ENCODE data around the gene GATA3. TPM values are rescaled to one million over a fixed set of nuclear protein-coding genes. Genes with fewer than 3 reads are reported as not detected.

The GATA3 gene
- total RNA-seq, 1 experiment from 2014 or later: not detected

- no peak for DNase-seq (ENCODE audit: low read depth, low spot score)
- in situ Hi-C loops (cut with HindIII; ENCODE audit: low pct_unique_long_range_greater_than_20kb, low sequenced_read_pairs): no loop called here
Observed at GRCh38 chr10:8073691-8074416, 19.4 kb downstream of the GATA3 start.

GRCh38 chr10:8074881-8075280 is 20.4 kb downstream of the GATA3 start:
- DNase-seq (ENCODE audit: low read depth, low spot score): no peak
- in situ Hi-C loops (cut with HindIII; ENCODE audit: low pct_unique_long_range_greater_than_20kb, low sequenced_read_pairs): no loop called here

DNA sequence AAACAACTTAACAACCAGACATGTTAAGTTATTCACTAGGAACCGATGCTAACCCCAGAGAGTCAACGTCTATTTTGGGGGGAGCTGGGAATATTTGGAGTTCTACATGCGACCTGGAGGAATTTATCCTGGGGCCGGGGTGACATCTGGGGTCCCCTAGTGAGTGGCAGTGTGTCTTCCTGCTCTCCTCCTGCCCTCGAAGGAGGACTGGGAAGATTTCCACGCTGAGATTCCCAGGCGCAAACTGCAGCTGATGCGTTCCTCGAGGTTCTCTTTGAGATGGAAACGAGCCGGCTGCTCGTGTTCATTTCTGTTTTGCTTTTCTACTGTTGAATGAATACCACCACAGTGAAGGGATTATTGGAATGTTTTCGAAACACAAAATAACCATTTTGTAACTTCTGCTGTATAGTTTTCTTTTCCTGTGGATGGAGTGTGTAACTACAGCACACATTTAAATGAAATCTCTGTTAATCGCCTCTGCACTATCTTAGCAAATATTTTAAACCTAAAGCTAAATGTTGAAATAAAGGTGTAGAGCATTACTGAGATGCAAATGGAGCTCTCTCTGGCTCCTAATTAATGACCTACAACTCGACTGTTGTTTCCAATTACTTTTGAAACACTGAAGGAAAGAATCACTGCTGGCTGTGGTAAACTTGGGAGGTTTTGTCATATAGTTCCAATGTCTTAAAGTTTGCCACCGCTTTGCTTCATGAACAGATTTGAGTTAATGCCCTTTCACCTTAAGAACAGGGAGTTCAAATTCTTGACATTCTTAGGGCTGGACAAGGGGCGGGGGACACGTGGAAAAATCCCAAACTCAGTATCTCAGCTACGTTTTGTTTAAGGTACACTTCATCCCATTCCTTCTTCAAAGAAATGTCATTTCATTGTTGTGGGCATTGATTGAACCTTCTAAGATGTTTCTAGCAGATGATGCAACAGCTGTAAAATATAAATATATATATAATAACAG is 21.1 kb downstream of the GATA3 start:
- no peak for DNase-seq (ENCODE audit: low read depth, low spot score)
- in situ Hi-C loops (cut with HindIII; ENCODE audit: low pct_unique_long_range_greater_than_20kb, low sequenced_read_pairs): no loop called here

GRCh38 chr10:8076933-8077332 is 22.4 kb downstream of the GATA3 start:
- DNase-seq (ENCODE audit: low read depth, low spot score): no peak
- in situ Hi-C loops (cut with HindIII; ENCODE audit: low pct_unique_long_range_greater_than_20kb, low sequenced_read_pairs): no loop called here

GRCh38 chr10:8078027-8078426 is 23.5 kb downstream of the GATA3 start:
- no peak for DNase-seq (ENCODE audit: low read depth, low spot score)
- in situ Hi-C loops (cut with HindIII; ENCODE audit: low pct_unique_long_range_greater_than_20kb, low sequenced_read_pairs): no loop called here

DNA sequence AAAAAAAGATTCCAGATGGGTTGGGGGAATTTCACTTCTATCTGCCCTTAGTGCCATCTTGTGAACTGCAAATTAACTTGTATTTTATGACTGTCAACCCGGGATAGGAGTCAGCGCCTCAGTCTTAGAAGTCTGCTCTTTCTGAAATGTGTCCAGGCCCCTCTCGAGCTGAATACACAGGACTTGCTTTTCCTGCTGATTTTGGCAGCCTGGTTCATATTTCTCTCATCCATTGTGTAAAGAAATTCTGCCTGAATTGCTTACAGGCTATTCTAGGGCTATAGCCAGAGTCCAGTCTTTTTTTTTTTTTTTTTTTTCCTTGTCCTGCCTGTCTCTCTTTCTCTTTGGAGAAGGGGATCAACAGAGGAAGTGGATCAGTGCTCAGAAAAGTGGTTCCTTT is 24.6 kb downstream of the GATA3 start:
- in situ Hi-C loops (cut with HindIII; ENCODE audit: low pct_unique_long_range_greater_than_20kb, low sequenced_read_pairs): no loop called here
- DNase-seq (ENCODE audit: low read depth, low spot score): no peak

GRCh38 chr10:8084799-8085198 is 30.3 kb downstream of the GATA3 start:
- in situ Hi-C loops (cut with HindIII; ENCODE audit: low pct_unique_long_range_greater_than_20kb, low sequenced_read_pairs): no loop called here
- no peak for DNase-seq (ENCODE audit: low read depth, low spot score)

DNA sequence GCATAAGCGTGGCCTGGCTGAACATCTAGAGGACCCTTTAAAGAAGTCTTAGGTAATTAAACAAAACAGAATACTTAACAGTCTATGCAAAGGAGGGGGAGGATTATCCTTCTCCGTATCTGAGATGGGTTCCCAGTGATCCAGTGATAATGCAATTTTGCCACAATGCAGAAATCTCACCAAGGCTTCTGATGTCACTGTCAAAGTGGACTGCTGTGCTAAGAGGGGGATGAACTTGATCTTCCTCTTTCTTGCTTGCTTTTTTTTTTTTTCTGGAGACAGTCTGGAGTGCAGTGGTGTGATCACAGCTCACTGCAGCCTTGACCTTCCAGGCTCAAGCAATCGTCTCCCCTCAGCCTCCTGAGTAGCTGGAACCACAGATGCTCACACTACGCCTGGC is 30.8 kb downstream of the GATA3 start:
- DNase-seq (ENCODE audit: low read depth, low spot score): no peak
- in situ Hi-C loops (cut with HindIII; ENCODE audit: low pct_unique_long_range_greater_than_20kb, low sequenced_read_pairs): no loop called here

DNA sequence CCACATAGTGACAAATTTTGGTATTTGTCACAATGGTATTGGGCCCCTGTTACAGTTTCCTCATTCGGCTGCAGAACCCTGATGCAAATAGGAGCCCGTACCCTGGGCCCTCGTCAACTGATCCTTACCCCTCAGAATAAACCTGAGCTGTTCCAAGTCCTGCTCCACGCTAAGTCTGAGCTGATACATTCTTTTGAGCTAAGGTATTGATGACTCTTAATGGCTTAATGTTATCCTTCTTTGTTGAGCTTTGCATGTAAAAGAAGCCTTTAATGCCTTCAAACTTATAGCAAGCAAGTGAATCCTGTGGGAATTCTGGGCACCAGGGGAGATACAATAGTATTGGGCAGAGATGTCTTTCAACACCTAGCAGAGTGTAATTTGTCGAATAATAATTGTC is 31.8 kb downstream of the GATA3 start:
- DNase-seq (ENCODE audit: low read depth, low spot score): no peak
- in situ Hi-C loops (cut with HindIII; ENCODE audit: low pct_unique_long_range_greater_than_20kb, low sequenced_read_pairs): no loop called here

DNA sequence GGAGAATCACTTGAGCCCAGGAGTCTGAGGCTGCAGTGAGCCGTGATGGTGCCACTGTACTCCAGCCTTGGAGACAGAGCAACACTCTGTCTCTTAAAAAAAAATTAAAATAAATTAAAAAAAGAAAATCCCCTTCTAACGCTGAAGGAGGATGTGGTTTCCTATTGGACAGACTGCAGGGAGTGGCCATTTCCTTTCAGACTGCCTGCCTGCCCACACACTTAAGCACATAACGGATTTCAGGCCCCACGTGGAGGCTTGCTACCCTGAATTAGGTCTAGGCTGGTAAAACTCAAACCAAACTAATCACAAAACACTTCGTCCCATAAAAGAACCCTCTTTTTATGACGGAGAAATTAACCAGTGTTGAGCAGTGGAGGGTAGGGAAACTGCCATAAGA is 34.0 kb downstream of the GATA3 start:
- no peak for DNase-seq (ENCODE audit: low read depth, low spot score)
- in situ Hi-C loops (cut with HindIII; ENCODE audit: low pct_unique_long_range_greater_than_20kb, low sequenced_read_pairs): no loop called here

GRCh38 chr10:8092428-8092827 is 37.9 kb downstream of the GATA3 start:
- DNase-seq (ENCODE audit: low read depth, low spot score): no peak

GRCh38 chr10:8095959-8096358 is 41.5 kb downstream of the GATA3 start:
- no peak for DNase-seq (ENCODE audit: low read depth, low spot score)
- in situ Hi-C loops (cut with HindIII; ENCODE audit: low pct_unique_long_range_greater_than_20kb, low sequenced_read_pairs): no loop called here

More at GRCh38 chr10:8092428-8092827, 37.9 kb downstream of the GATA3 start:
- in situ Hi-C loops (cut with HindIII; ENCODE audit: low pct_unique_long_range_greater_than_20kb, low sequenced_read_pairs): no loop called here

DNA sequence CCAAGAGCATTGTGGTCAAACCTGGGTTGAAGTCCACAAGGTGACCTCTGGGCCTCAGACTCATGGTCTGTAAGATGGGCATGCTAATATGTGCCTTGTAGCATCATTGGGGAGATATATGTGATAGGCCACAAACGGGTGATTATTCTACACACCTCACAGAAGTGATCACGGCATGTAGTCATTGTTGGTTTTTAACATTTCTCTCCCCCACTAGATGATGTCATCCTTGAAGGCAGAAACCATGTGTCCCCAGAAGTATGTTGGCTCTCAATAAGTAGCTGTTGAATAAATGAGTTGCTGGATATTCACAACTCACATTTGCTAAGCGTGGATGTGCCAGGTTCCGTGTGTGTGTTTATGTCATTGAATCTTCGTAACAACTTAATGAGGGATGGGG is 42.4 kb downstream of the GATA3 start:
- no peak for DNase-seq (ENCODE audit: low read depth, low spot score)
- in situ Hi-C loops (cut with HindIII; ENCODE audit: low pct_unique_long_range_greater_than_20kb, low sequenced_read_pairs): no loop called here

DNA sequence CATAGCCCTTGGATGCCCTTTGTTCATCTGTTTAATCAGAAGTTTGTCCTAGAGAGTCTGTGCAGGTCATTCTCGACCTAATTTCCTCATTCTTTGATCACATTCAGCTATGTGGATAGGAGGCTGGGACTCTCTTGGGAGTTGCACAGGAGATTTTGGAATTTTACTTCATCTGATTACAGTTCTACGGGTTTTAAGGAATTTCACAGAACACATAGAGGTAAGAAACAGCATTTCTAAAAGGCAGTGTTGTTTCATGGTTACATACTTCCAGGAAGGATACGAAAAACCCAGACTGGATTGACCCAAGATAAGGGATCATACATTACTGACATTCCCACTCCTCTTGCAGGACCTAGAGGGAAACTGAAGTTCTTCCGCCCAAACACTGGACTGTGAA is 45.9 kb downstream of the GATA3 start:
- no peak for DNase-seq (ENCODE audit: low read depth, low spot score)
- in situ Hi-C loops (cut with HindIII; ENCODE audit: low pct_unique_long_range_greater_than_20kb, low sequenced_read_pairs): no loop called here

DNA sequence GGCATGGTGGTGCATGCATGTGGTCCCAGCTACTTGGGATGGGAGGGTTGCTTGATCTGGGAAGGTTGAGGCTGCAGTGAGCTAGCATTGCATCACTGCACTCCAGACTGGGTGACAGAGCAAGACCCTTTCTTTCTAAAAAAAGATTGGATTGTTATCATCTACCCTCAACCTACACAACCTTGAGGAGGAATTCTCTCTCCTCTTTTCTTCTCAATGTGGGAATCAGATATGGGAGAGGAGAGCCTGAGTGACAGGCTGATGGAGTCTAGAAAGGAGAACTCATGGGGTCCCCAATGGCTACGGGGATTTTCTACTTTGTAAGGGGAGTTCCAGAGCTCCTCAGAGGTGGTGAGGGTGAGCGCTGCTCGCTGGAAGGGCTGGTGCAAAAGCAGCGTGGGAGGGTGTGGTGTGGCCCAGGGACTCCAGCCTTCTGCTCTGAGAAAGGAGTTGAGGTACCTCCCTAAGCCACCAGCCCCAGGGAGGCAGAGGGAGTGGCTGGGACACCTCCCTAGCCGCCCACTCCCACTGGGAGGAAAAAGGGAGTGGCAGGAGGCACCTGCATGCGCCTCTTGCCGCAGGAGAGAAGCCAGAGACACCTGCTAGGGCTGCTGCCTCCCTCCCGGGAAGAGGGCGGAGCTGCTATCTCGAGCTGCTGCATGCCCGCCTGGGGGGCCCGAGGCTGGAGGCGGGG is 48.4 kb downstream of the GATA3 start:
- in situ Hi-C loops (cut with HindIII; ENCODE audit: low pct_unique_long_range_greater_than_20kb, low sequenced_read_pairs): no loop called here
- no peak for DNase-seq (ENCODE audit: low read depth, low spot score)

GRCh38 chr10:8103543-8103942 is 49.1 kb downstream of the GATA3 start:
- in situ Hi-C loops (cut with HindIII; ENCODE audit: low pct_unique_long_range_greater_than_20kb, low sequenced_read_pairs): no loop called here

DNA sequence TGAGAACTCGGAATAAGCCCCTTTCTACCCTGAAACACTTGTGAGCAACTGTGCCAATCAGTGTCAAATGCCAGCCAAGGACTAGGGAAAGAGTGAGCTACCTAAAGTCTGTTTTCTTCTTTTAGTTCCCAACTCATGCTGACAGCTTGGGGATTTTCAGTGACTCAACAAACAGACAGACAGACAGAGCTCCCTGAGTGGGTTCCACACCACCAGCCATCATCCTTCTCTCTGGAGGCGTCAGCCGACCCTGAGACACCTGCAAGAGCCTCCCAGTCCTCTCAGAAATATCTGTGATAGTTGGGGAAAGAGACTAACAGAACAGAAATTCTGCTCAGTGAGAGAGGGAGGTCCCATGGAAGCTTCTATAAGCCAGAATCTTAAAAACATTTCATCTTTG is 49.5 kb downstream of the GATA3 start:
- DNase-seq (ENCODE audit: low read depth, low spot score): no peak
- in situ Hi-C loops (cut with HindIII; ENCODE audit: low pct_unique_long_range_greater_than_20kb, low sequenced_read_pairs): no loop called here

More at GRCh38 chr10:8103543-8103942, 49.1 kb downstream of the GATA3 start:
- DNase-seq (ENCODE audit: low read depth, low spot score): no peak

DNA sequence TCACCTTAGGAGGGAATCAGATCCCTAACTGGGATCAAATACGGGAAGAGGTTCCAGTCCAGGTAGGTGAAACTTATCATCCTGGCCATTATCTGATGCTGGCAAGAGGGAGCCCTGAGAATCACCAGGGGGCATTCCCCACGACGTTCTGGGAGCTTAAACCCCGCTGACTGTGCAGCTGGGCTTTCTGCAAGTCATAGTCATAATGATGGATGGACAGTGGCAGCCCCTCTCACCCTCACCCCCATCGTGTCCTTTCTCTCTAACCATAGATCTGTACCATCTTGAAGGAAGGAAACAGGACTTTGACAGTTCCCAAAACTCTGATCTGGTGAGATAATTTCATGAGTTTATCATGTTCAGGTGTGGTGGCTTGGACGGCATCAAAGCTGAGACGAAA is 50.2 kb downstream of the GATA3 start:
- in situ Hi-C loops (cut with HindIII; ENCODE audit: low pct_unique_long_range_greater_than_20kb, low sequenced_read_pairs): no loop called here
- no peak for DNase-seq (ENCODE audit: low read depth, low spot score)

Measured in SK-MEL-5 (cell line).